PC-3 (cell line): ENCODE measurements around the gene HSF2BP. TPM values are rescaled to one million over a fixed set of nuclear protein-coding genes. Genes with fewer than 3 reads are reported as not detected.

ENCODE experiments used
- ATAC-seq: fragments of 200-7000 bp; cut with Tn5 transposase; 2 replicates; pipeline ENCODE4 v1.9.1; 2020; ENCODE audit warnings: mild to moderate bottlenecking, moderate library complexity
- BruUV-seq: library from RNA; stranded (reverse); fragments of 400-500 nt; replicated peaks from 2 replicates; lab custom pipeline; 2021; lab: Mats Ljungman, UMichigan
- CTCF ChIA-PET: fragments of 300-600 bp; sonication (Branson Sonifier 250); formaldehyde crosslinking; loops from one replicate; lab custom pipeline; 2022; ENCODE audit warnings: antibody characterized with exemption; lab: Charles Lee
- POLR2A ChIA-PET: fragments of 300-600 bp; sonication (Branson Sonifier 250); formaldehyde crosslinking; loops from one replicate; lab custom pipeline; 2022; ENCODE audit warnings: antibody characterized with exemption; ENCODE audit not compliant: unreplicated experiment; lab: Charles Lee
- DNase-seq: peaks from one replicate; pipeline ENCODE4 v3.0.0-alpha.2; 2015
- H2AFZ ChIP-seq: fragments of 300-600 bp; sonication (generic); 2 replicates; pipeline ENCODE4 v1.6.0; 2016; ENCODE audit warnings: antibody characterized with exemption, low read length
- H3F3A ChIP-seq: fragments of 300-600 bp; sonication (generic); one replicate; pipeline ENCODE4 v1.6.0; 2017; ENCODE audit warnings: antibody characterized with exemption, low read length, control low read depth, mild to moderate bottlenecking; ENCODE audit not compliant: unreplicated experiment
- H3K27ac ChIP-seq: fragments of 300-600 bp; sonication (generic); 2 replicates; pipeline ENCODE4 v1.5.1; 2016; ENCODE audit warnings: mild to moderate bottlenecking, low read length
- H3K27me3 ChIP-seq: fragments of 300-600 bp; sonication (generic); 2 replicates; pipeline ENCODE4 v1.6.1; 2016; ENCODE audit warnings: low read length, mixed read lengths
- H3K36me3 ChIP-seq: fragments of 300-600 bp; sonication (generic); 2 replicates; pipeline ENCODE4 v1.6.1; 2016; ENCODE audit warnings: low read depth, mixed run types, low read length, mixed read lengths
- H3K4me1 ChIP-seq: fragments of 300-600 bp; sonication (generic); 2 replicates; pipeline ENCODE4 v1.5.1; 2016; ENCODE audit warnings: low read length; ENCODE audit not compliant: insufficient read depth
- H3K4me2 ChIP-seq: fragments of 300-600 bp; sonication (generic); 2 replicates; pipeline ENCODE4 v1.6.0; 2016; ENCODE audit warnings: low read length
- H3K4me3 ChIP-seq: fragments of 300-600 bp; sonication (generic); 2 replicates; pipeline ENCODE4 v1.5.1; 2016; ENCODE audit warnings: mild to moderate bottlenecking, low read length, mixed read lengths
- H3K79me2 ChIP-seq: fragments of 300-600 bp; sonication (generic); 2 replicates; pipeline ENCODE4 v1.6.1; 2017; ENCODE audit warnings: low read length, mixed read lengths
- H3K9ac ChIP-seq: fragments of 300-600 bp; sonication (generic); 2 replicates; pipeline ENCODE4 v1.6.0; 2016; ENCODE audit warnings: mild to moderate bottlenecking, low read length
- H3K9me2 ChIP-seq: fragments of 300-600 bp; sonication (generic); replicated peaks from 2 replicates; pipeline ENCODE4 v1.6.1; 2016; ENCODE audit warnings: mixed run types, low read length, mixed read lengths
- H3K9me3 ChIP-seq: fragments of 300-600 bp; sonication (generic); 2 replicates; pipeline ENCODE4 v1.6.1; 2016; ENCODE audit warnings: low read length, mixed read lengths
- H4K20me1 ChIP-seq: fragments of 300-600 bp; sonication (generic); 2 replicates; pipeline ENCODE4 v1.6.1; 2016; ENCODE audit warnings: low read length, mixed read lengths
- EZH2 ChIP-seq: fragments of 300-600 bp; sonication (generic); IDR thresholded peaks from one replicate; pipeline ENCODE4 v1.6.1; 2017; ENCODE audit warnings: antibody characterized with exemption, mild to moderate bottlenecking, low read length; ENCODE audit not compliant: unreplicated experiment
- EZH2phosphoT487 ChIP-seq: fragments of 300-600 bp; sonication (generic); IDR thresholded peaks from 2 replicates; pipeline ENCODE4 v1.6.1; 2018; ENCODE audit warnings: mild to moderate bottlenecking, antibody characterized with exemption, low read length, borderline replicate concordance
- intact Hi-C: fragments of 100-400 bp; cut with micrococcal nuclease; formaldehyde crosslinking; loops from 2 replicates; pipeline ENCODE4 v1.9.0; 2023
- total RNA-seq: library from RNA; depleted of rRNA; stranded (reverse); fragments of >200 nt; gene quantifications from 2 replicates; pipeline ENCODE4 v1.2.3, GENCODE V29; 2014
- TF ChIP-seq, protein P1 (sequence below): fragments of 300-600 bp; sonication (generic); conservative IDR thresholded peaks from 2 replicates; pipeline ENCODE4 v1.5.1; 2017; ENCODE audit warnings: antibody characterized with exemption, low read depth, mild to moderate bottlenecking, low read length

HSF2BP gene
- total RNA-seq, 1 experiment from 2014 or later = 2.4 TPM

DNA sequence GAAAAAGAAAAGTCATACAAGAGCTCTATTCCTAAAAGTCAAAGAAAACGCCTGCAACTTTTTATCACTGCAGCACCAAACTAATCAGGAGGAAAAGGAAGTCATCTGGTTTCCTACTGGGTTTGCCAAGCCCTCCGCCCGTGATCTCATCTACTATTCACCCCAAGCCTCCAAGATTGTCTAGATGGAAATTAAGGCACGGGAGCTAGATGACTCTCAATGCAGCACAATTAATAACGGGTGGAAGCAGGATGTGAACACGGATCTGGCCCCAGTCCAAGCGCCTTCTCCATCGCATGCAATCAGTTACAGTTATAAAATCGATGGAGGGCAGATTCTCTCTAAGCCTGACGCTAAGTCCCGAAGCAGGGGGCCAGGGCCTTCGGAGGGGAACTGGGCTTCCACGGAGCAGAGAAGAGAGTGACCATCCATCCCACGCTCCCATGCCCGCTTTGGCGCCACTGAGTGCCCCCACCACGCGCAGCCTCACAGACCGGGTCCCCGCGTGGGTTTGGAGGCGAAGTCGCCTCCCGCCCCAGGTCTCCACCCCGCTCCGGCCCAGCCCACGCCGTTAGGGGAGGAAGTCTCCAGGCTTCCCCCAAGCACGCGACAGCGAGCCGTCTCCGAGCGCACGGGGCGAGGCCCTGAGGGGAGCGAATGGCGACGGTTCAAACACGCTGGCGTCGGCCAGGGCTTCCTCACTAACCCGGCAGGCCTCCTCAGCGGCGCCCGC is 1.8 kb downstream of the HSF2BP start:
- no peaks in the 10 kb centered on the region for H3K9me3 ChIP-seq
- POLR2A ChIA-PET = no interaction called here
- peaks cover 39% of the 10 kb centered on the region for H3K79me2 ChIP-seq
- peaks cover 12% of the 10 kb centered on the region for H3K36me3 ChIP-seq
- DNase-seq (no peak), ATAC-seq (no peak)
- no peak overlapping the region for H3K27ac ChIP-seq
- H3K4me3 ChIP-seq = no peak overlapping the region
- H3K9me2 ChIP-seq = no peaks in the 10 kb centered on the region
- CTCF ChIA-PET = no interaction called here
- intact Hi-C loops = no loop called here
- H3K4me1 ChIP-seq = peaks cover 39% of the 10 kb centered on the region
- peaks cover 20% of the 10 kb centered on the region; the same call in 1 of the 2 replicates for H4K20me1 ChIP-seq
- H3K27me3 ChIP-seq = no peaks in the 10 kb centered on the region
- H2AFZ ChIP-seq = no peak overlapping the region
- no peaks in the 10 kb centered on the region for H3F3A ChIP-seq
- H3K4me2 ChIP-seq = no peak overlapping the region
- H3K9ac ChIP-seq = no peak overlapping the region
- no peak for TF ChIP-seq EZH2phosphoT487
- no peak for TF ChIP-seq EZH2
- TF ChIP-seq, protein P1, sequence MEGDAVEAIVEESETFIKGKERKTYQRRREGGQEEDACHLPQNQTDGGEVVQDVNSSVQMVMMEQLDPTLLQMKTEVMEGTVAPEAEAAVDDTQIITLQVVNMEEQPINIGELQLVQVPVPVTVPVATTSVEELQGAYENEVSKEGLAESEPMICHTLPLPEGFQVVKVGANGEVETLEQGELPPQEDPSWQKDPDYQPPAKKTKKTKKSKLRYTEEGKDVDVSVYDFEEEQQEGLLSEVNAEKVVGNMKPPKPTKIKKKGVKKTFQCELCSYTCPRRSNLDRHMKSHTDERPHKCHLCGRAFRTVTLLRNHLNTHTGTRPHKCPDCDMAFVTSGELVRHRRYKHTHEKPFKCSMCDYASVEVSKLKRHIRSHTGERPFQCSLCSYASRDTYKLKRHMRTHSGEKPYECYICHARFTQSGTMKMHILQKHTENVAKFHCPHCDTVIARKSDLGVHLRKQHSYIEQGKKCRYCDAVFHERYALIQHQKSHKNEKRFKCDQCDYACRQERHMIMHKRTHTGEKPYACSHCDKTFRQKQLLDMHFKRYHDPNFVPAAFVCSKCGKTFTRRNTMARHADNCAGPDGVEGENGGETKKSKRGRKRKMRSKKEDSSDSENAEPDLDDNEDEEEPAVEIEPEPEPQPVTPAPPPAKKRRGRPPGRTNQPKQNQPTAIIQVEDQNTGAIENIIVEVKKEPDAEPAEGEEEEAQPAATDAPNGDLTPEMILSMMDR = no peak
- no TSS peak for BruUV-seq

DNA sequence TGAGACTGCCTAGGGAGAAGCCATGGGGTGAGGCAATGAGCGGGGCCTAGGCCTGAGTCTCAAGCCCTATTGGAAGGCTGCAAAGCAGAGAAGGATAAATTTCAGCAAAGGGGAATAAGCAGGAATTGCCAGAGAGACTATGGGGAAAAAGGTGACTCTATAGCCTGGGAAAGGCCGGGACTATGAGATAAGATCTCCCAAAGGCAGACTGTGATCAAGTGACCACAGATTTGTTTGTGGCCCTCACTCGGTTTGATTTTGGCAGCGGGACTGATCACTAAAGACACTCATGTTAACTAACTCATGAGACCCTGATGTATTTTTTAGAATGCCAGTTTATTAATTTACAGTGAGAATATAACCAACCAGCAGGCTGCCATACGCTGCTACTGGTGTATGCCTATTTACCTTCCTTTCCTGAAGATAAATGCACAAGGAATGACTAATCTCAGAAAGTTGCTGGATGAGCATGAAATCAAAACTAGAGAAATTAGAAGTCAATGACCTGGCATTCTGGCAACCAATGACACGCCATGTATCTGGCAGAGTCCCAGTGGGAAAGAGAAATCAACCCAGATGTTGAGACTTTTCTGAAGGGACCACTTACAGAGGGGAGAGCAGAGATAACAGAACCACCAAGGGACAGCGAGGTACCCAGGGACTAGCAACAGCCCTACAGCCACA is 4.3 kb downstream of the HSF2BP start:
- Histone ChIP-seq H3K9me2 (no peaks in the 10 kb centered on the region), H3K27me3 (no peaks in the 10 kb centered on the region), H3K9me3 (no peaks in the 10 kb centered on the region), H3K4me1 (peaks cover 21% of the 10 kb centered on the region), H3K4me2 (peak overlapping the region; percentile 52), H2AFZ (no peak overlapping the region), H3F3A (no peaks in the 10 kb centered on the region), H3K9ac (peak overlapping the region; percentile 12; the same call in 1 of the 2 replicates), H4K20me1 (no peaks in the 10 kb centered on the region), H3K36me3 (no peaks in the 10 kb centered on the region), H3K79me2 (peaks cover 13% of the 10 kb centered on the region), H3K27ac (peak overlapping the region; percentile 70), H3K4me3 (no peak overlapping the region)
- ChIA-PET CTCF (no interaction called here), POLR2A (no interaction called here)
- intact Hi-C loops = no loop called here
- ATAC-seq (peak; percentile 46), DNase-seq (peak; percentile 84)
- TF ChIP-seq, protein P1 = no peak
- TF ChIP-seq EZH2phosphoT487 = no peak
- TF ChIP-seq EZH2 = no peak
- no TSS peak for BruUV-seq

DNA sequence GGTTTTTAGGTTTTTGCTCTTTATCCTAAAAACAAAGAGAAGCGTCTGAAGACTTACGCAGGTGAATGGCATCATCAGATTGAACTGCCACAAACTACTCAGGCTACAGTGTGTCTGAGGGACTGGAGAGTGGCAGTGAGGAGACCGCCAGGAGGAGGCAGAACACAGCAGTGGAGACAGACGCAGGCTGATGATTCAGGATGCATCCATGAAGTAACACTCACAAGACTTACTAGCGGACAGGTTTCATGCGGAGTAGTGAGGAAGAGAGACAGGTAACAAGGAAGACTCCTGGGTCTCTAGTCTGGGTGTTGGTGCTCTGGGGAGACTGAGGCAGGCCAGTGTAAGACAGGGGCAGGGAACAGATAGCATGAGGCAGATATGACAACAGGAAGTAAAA is 5.7 kb downstream of the HSF2BP start:
- H3K4me2 ChIP-seq = no peak overlapping the region
- H3K27me3 ChIP-seq = no peaks in the 10 kb centered on the region
- peaks cover 16% of the 10 kb centered on the region for H3K4me1 ChIP-seq
- H4K20me1 ChIP-seq = no peaks in the 10 kb centered on the region
- ChIA-PET POLR2A (no interaction called here), CTCF (no interaction called here)
- H3K27ac ChIP-seq = no peak overlapping the region
- H2AFZ ChIP-seq = no peak overlapping the region
- H3K9me2 ChIP-seq = no peaks in the 10 kb centered on the region
- no peaks in the 10 kb centered on the region for H3K9me3 ChIP-seq
- no peak overlapping the region for H3K9ac ChIP-seq
- H3K36me3 ChIP-seq = no peaks in the 10 kb centered on the region
- DNase-seq (no peak), ATAC-seq (no peak)
- H3K79me2 ChIP-seq = peaks cover 2% of the 10 kb centered on the region; the same call in 1 of the 2 replicates
- H3F3A ChIP-seq = no peaks in the 10 kb centered on the region
- TF ChIP-seq EZH2phosphoT487 = no peak
- TF ChIP-seq, protein P1 = no peak
- TF ChIP-seq EZH2 = no peak
- H3K4me3 ChIP-seq = no peak overlapping the region
- intact Hi-C loops = no loop called here
- no TSS peak for BruUV-seq
